ENCODE measurements around the gene UBALD1. TPM values are rescaled to one million over a fixed set of nuclear protein-coding genes. Genes with fewer than 3 reads are reported as not detected.
A peak's percentile ranks its signal among the peaks of the same experiment; 100 is the strongest.

Gene UBALD1
- total and polyA plus RNA-seq, 9 of the 15 experiments (the other 6 are each of a cell fraction or from before 2014, with no cell fraction given) = 1.3 to 38.0 (median 6.2) TPM; not detected in 2

- TF ChIP-seq ZNF511 (CRISPR knock-in tag; IDR thresholded peaks at IDR 0.05) = no peak
Observed at GRCh38 chr16:4580250-4580649, 34.4 kb downstream of the UBALD1 start (continued).

DNA sequence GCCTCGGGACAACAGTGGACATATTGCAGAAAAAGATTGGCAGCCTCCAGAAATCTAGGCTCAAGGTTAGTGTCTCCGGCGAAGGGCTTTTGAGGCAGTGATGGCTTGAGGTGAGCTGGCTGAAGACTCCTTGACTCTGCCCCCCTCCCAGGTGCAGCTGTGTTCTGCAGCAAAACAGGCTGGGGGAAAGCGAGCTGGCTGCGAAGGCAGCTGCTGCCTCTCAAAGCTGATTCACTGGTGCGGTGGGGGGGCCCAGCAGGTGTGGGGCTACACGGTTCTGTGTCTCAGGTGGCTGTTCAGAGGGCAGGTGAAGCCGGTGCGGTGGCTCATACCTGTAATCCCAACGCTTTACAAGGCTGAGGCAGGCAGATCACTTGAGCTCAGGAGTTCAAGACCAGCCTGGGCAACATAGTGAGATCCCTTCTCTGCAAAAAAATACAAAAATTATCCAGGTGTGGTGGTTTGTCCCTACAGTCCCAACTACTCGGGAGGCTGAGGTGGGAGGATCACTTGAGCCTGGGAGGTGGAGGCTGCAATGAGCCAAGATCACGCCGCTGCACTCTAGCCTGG, 35.6 kb downstream of the UBALD1 start:
- Histone ChIP-seq H3K9me3 (replicated peaks; ENCODE audit: control insufficient read depth, insufficient read depth, low read depth, low read length) (no peaks in the 10 kb centered on the region), H3K4me2 (ENCODE audit: insufficient read depth, low read length) (no peak overlapping the region), H2AFZ (ENCODE audit: low read depth, low read length) (no peak overlapping the region), H3K9ac (ENCODE audit: insufficient read depth in 1 of 2, low read depth in 2 of 2, low read length in 2 of 2) (peak overlapping the region in 1 of 2 experiments; percentile 2; a peak in 1 of 4 replicates), H3K4me1 (replicated peaks in 1 of 2; ENCODE audit: control insufficient read depth in 2 of 2, insufficient read depth in 2 of 2, low read length in 2 of 2) (peaks cover 0 to 3% of the 10 kb centered on the region in 2 experiments; a peak in 1 of 5 replicates), H4K20me1 (replicated peaks; ENCODE audit: control insufficient read depth, insufficient read depth, low read length) (no peaks in the 10 kb centered on the region), H3K27me3 (ENCODE audit: control insufficient read depth in 2 of 2, insufficient read depth in 2 of 2, low read length in 2 of 2) (peaks cover 7 to 56% of the 10 kb centered on the region in 2 experiments; a peak in 4 of 5 replicates), H3K36me3 (ENCODE audit: control insufficient read depth, insufficient read depth, low read length) (no peaks in the 10 kb centered on the region), H3K4me3 (no peak overlapping the region), H3K27ac (ENCODE audit: extremely low read depth, low read depth, low read length) (no peak overlapping the region), H3K9me1 (ENCODE audit: control insufficient read depth, insufficient read depth, low read length) (no peaks in the 10 kb centered on the region), H3K79me2 (ENCODE audit: control insufficient read depth, insufficient read depth, low read length) (no peaks in the 10 kb centered on the region)
- CTCF ChIA-PET (ENCODE audit: low intra/inter-chr PET ratio) = no interaction called here
- POLR2A ChIA-PET = interaction anchor here (1.0 kb wide), 1 partner anchor 33 kb away, joined by 3 read pairs; no protein-coding TSS in a partner anchor
- FAIRE-seq = no peak
- DNase-seq (ENCODE audit: extremely low read depth in 1 of 4, low spot score in 3 of 4) = peak in 3 of 4 experiments; percentile 2 to 4 (median 4)
- no peak for ATAC-seq
- TF ChIP-seq ZNF121 (CRISPR knock-in tag; conservative IDR thresholded peaks at IDR 0.05) = 0 out of 2 replicates have a peak, but pooled peaks have one; percentile 22
- no peak for TF ChIP-seq E2F8 (IDR thresholded peaks at IDR 0.05; ENCODE audit: low read depth, partially characterized antibody)
- WGBS (ENCODE audit: insufficient coverage, low coverage, missing lambda C conversion rate) = 18% methylated on average over 9 of the region's 13 CpGs
- in situ Hi-C loops (cut with MboI) (no loop called here), intact Hi-C loops (cut with micrococcal nuclease) (no loop called here)
- no TSS peak for BruUV-seq (replicated peaks)
